Neural progenitor cell (in vitro differentiated cells): ENCODE measurements around the gene ACBD3. TPM values are rescaled to one million over a fixed set of nuclear protein-coding genes. Genes with fewer than 3 reads are reported as not detected.
A peak's percentile ranks its signal among the peaks of the same experiment; 100 is the strongest.

Experiments used
- DNase-seq: peaks from one replicate; pipeline ENCODE4 v3.0.0-alpha.2; 2016; ENCODE audit warnings: low spot score
- H2AFZ ChIP-seq: fragments of 200-600 bp; sonication (generic); replicated peaks from 2 replicates; pipeline ENCODE4 v1.6.1; 2016; ENCODE audit warnings: antibody characterized with exemption
- H3F3A ChIP-seq: fragments of 200-600 bp; sonication (generic); 2 replicates; pipeline ENCODE4 v1.6.1; 2016; ENCODE audit warnings: antibody characterized with exemption, low read depth
- H3K27ac ChIP-seq: fragments of 200-600 bp; sonication (generic); 2 replicates; pipeline ENCODE4 v1.5.1; 2016; ENCODE audit warnings: mild to moderate bottlenecking
- H3K27me3 ChIP-seq: fragments of 200-600 bp; sonication (generic); 2 replicates; pipeline ENCODE4 v1.6.1; 2016; ENCODE audit warnings: mild to moderate bottlenecking, moderate library complexity
- H3K36me3 ChIP-seq: fragments of 200-600 bp; sonication (generic); 2 replicates; pipeline ENCODE4 v1.5.1; 2016
- H3K4me1 ChIP-seq: fragments of 200-600 bp; sonication (generic); 2 replicates; pipeline ENCODE4 v1.6.1; 2016; ENCODE audit warnings: mixed run types
- H3K4me2 ChIP-seq: fragments of 200-600 bp; sonication (generic); 2 replicates; pipeline ENCODE4 v1.6.1; 2016
- H3K4me3 ChIP-seq: fragments of 200-600 bp; sonication (generic); 2 replicates; pipeline ENCODE4 v1.5.1; 2016
- H3K79me2 ChIP-seq: fragments of 200-600 bp; sonication (generic); 2 replicates; pipeline ENCODE4 v1.6.1; 2016; ENCODE audit warnings: low read depth
- H3K9ac ChIP-seq: fragments of 200-600 bp; sonication (generic); 2 replicates; pipeline ENCODE4 v1.6.1; 2016
- H3K9me3 ChIP-seq: fragments of 200-600 bp; sonication (generic); 2 replicates; pipeline ENCODE4 v1.5.1; 2016; ENCODE audit warnings: low read depth
- H4K20me1 ChIP-seq: fragments of 200-600 bp; sonication (generic); 2 replicates; pipeline ENCODE4 v1.6.1; 2016; ENCODE audit warnings: low read depth
- H3K27ac Mint-ChIP-seq: 3 replicates; pipeline ENCODE4 v1.8.0; 2021; ENCODE audit warnings: mixed read lengths
- H3K27me3 Mint-ChIP-seq: 2 replicates; pipeline ENCODE4 v1.8.0; 2022; ENCODE audit warnings: low read depth, mild to moderate bottlenecking, inconsistent platforms, moderate library complexity, mixed read lengths; ENCODE audit not compliant: insufficient read depth
- H3K36me3 Mint-ChIP-seq: 3 replicates; pipeline ENCODE4 v1.8.0; 2021; ENCODE audit warnings: mixed read lengths
- H3K4me1 Mint-ChIP-seq: 3 replicates; pipeline ENCODE4 v1.8.0; 2021; ENCODE audit warnings: mixed read lengths
- H3K4me3 Mint-ChIP-seq: 3 replicates; pipeline ENCODE4 v1.8.0; 2021; ENCODE audit warnings: mild to moderate bottlenecking, moderate library complexity, mixed read lengths
- H3K9me3 Mint-ChIP-seq: 3 replicates; pipeline ENCODE4 v1.8.0; 2020; ENCODE audit warnings: mixed read lengths
- EZH2 ChIP-seq: fragments of 200-600 bp; sonication (generic); IDR thresholded peaks from 2 replicates; pipeline ENCODE4 v1.6.1; 2017; ENCODE audit warnings: antibody characterized with exemption, mild to moderate bottlenecking, moderate library complexity
- EZH2phosphoT487 ChIP-seq: fragments of 200-600 bp; sonication (generic); IDR thresholded peaks from 2 replicates; pipeline ENCODE4 v1.6.1; 2017; ENCODE audit warnings: antibody characterized with exemption
- total RNA-seq: library from RNA; depleted of rRNA; stranded (reverse); fragments of >200 nt; gene quantifications from 2 replicates; pipeline ENCODE4 v1.2.3, GENCODE V29; 2015; ENCODE audit warnings: low replicate concordance
- TF ChIP-seq, protein P1 (sequence below): fragments of 200-600 bp; sonication (generic); IDR thresholded peaks from 2 replicates; pipeline ENCODE4 v1.5.1; 2017; ENCODE audit warnings: antibody characterized with exemption, mild to moderate bottlenecking

Gene ACBD3
- total RNA-seq, 1 donor from 2014 or later = 32.3 TPM

DNA sequence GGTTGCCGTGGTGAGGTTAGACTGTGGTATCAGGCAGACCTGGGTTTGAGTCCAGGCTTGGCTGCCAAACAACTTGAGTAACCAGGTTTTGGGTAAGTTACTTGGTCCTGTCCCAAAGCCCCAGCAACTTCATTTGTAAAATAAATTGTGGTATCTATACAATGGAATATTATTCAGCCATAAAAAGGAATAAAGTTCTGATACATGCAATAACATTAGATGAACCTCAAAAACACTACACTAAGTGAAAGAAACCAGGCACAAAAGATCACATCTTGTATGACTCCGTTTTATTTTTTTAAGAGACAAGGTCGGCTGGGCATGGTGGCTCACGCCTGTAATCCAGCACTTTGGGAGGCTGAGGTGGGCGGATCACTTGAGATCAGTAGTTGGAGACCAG lies 20.5 kb upstream of the ACBD3 start:
- Mint-ChIP-seq H3K4me3 (no peak overlapping the region), H3K27ac (no peak overlapping the region), H3K9me3 (no peaks in the 10 kb centered on the region), H3K36me3 (no peaks in the 10 kb centered on the region), H3K27me3 (peaks cover 15% of the 10 kb centered on the region), H3K4me1 (peaks cover 22% of the 10 kb centered on the region)
- peaks cover 24% of the 10 kb centered on the region for H3K4me1 ChIP-seq
- H4K20me1 ChIP-seq = no peaks in the 10 kb centered on the region
- no peak overlapping the region for H3K9ac ChIP-seq
- H3F3A ChIP-seq = peaks cover 4% of the 10 kb centered on the region
- no peaks in the 10 kb centered on the region for H3K36me3 ChIP-seq
- no peak overlapping the region for H2AFZ ChIP-seq
- H3K4me3 ChIP-seq = no peak overlapping the region
- TF ChIP-seq EZH2phosphoT487 (no peak), EZH2 (no peak)
- TF ChIP-seq, protein P1, sequence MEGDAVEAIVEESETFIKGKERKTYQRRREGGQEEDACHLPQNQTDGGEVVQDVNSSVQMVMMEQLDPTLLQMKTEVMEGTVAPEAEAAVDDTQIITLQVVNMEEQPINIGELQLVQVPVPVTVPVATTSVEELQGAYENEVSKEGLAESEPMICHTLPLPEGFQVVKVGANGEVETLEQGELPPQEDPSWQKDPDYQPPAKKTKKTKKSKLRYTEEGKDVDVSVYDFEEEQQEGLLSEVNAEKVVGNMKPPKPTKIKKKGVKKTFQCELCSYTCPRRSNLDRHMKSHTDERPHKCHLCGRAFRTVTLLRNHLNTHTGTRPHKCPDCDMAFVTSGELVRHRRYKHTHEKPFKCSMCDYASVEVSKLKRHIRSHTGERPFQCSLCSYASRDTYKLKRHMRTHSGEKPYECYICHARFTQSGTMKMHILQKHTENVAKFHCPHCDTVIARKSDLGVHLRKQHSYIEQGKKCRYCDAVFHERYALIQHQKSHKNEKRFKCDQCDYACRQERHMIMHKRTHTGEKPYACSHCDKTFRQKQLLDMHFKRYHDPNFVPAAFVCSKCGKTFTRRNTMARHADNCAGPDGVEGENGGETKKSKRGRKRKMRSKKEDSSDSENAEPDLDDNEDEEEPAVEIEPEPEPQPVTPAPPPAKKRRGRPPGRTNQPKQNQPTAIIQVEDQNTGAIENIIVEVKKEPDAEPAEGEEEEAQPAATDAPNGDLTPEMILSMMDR = no peak
- H3K9me3 ChIP-seq = no peaks in the 10 kb centered on the region
- H3K4me2 ChIP-seq = no peak overlapping the region
- no peaks in the 10 kb centered on the region for H3K79me2 ChIP-seq
- no peaks in the 10 kb centered on the region for H3K27me3 ChIP-seq
- H3K27ac ChIP-seq = no peak overlapping the region
- DNase-seq = no peak

DNA sequence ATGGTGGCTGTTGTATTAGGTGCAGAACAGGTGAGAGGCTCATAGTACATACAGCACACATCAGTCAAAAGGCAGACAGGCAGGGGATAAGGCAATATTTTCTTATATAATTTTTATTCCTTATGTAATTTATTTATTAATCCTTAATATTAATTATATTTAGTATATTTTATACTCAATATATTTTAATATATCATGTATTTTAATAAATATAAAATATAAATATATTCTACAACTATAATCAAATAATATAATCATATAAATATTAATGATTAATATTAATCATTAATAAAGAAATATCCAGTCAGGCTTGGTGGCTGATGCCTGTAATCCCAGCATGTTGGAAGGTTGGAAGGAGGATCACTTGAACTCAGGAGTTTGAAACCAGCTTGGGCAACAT lies 17.7 kb upstream of the ACBD3 start:
- H3K4me1 Mint-ChIP-seq = peaks cover 4% of the 10 kb centered on the region
- peaks cover 18% of the 10 kb centered on the region for H3K27me3 Mint-ChIP-seq
- no peak overlapping the region for H3K4me3 Mint-ChIP-seq
- Histone ChIP-seq H3K4me3 (no peak overlapping the region), H3K79me2 (no peaks in the 10 kb centered on the region), H3K9me3 (no peaks in the 10 kb centered on the region), H3K27me3 (no peaks in the 10 kb centered on the region), H4K20me1 (no peaks in the 10 kb centered on the region), H3K27ac (no peak overlapping the region), H2AFZ (peak overlapping the region; percentile 90), H3K4me2 (no peak overlapping the region), H3K36me3 (no peaks in the 10 kb centered on the region), H3K9ac (no peak overlapping the region), H3K4me1 (peaks cover 7% of the 10 kb centered on the region), H3F3A (peaks cover 4% of the 10 kb centered on the region)
- H3K9me3 Mint-ChIP-seq = no peaks in the 10 kb centered on the region
- no peak for DNase-seq
- TF ChIP-seq EZH2 = no peak
- TF ChIP-seq, protein P1 = no peak
- no peak overlapping the region for H3K27ac Mint-ChIP-seq
- H3K36me3 Mint-ChIP-seq = no peaks in the 10 kb centered on the region

DNA sequence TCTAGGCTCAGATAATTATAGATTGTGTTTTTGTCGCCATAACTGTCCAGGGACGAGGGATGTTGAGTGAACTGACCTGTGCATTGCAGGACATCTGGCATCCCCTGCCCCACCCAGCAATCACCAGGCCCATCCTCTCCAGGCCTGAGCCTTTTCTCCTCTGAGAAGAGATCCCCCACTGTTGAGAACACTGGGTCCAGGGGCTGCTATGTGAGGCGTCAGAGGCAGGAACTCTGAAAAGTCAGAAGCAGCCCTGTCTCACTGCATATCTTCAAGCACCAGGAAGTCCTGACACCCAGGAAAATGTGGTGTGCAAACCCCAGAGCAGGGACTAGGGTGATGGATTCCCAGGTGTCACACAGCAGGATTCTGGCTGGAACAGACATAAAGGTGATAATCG lies 17.1 kb upstream of the ACBD3 start:
- Histone ChIP-seq H3K36me3 (no peaks in the 10 kb centered on the region), H3K4me1 (peaks cover 7% of the 10 kb centered on the region), H3K27ac (no peak overlapping the region), H3K9ac (peak overlapping the region; percentile 13), H3K4me3 (no peak overlapping the region), H4K20me1 (no peaks in the 10 kb centered on the region), H3K4me2 (no peak overlapping the region), H3K79me2 (no peaks in the 10 kb centered on the region), H3K9me3 (no peaks in the 10 kb centered on the region), H2AFZ (peak overlapping the region; percentile 90), H3F3A (peaks cover 4% of the 10 kb centered on the region), H3K27me3 (no peaks in the 10 kb centered on the region)
- Mint-ChIP-seq H3K4me3 (no peak overlapping the region), H3K36me3 (no peaks in the 10 kb centered on the region), H3K9me3 (no peaks in the 10 kb centered on the region), H3K27me3 (peaks cover 16% of the 10 kb centered on the region), H3K4me1 (no peaks in the 10 kb centered on the region), H3K27ac (no peak overlapping the region)
- TF ChIP-seq EZH2phosphoT487 (no peak), EZH2 (no peak)
- TF ChIP-seq, protein P1 = no peak
- no peak for DNase-seq
